ENCODE results near the gene NANOS2. TPM values are rescaled to one million over a fixed set of nuclear protein-coding genes. Genes with fewer than 3 reads are reported as not detected.

Gene NANOS2
- total and polyA plus RNA-seq, 9 donors, result not detected

DNA sequence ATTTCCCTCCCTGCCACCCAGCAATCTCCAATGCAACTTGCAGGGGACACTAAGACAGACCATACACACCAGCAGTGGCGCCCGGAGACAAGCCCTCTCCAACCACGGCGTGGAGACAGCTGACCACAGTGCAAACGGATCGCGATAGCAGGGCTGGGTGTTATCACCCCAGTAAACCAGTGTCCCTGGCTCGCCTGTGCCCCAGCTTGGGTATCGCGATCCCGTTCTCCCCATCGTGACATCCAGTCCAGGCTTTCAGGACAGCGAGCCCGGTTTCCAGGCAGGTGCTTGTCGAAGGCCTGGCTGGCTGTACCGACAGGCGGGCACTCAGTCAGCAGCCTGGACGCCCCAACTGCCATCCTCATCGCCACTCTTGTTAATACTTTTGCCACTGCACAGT, 20.7 kb upstream of the NANOS2 start:
- TF ChIP-seq POLR2A (IDR thresholded peaks at IDR 0.05), result no peak
- TF ChIP-seq, protein P1, sequence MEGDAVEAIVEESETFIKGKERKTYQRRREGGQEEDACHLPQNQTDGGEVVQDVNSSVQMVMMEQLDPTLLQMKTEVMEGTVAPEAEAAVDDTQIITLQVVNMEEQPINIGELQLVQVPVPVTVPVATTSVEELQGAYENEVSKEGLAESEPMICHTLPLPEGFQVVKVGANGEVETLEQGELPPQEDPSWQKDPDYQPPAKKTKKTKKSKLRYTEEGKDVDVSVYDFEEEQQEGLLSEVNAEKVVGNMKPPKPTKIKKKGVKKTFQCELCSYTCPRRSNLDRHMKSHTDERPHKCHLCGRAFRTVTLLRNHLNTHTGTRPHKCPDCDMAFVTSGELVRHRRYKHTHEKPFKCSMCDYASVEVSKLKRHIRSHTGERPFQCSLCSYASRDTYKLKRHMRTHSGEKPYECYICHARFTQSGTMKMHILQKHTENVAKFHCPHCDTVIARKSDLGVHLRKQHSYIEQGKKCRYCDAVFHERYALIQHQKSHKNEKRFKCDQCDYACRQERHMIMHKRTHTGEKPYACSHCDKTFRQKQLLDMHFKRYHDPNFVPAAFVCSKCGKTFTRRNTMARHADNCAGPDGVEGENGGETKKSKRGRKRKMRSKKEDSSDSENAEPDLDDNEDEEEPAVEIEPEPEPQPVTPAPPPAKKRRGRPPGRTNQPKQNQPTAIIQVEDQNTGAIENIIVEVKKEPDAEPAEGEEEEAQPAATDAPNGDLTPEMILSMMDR (IDR thresholded peaks at IDR 0.05), result no peak
- no peak for TF ChIP-seq EP300 (IDR thresholded peaks at IDR 0.05)
- intact Hi-C loops (cut with DNase I), result no loop called here
- H3K9me3 ChIP-seq, result peaks cover 0 to 7% of the 10 kb centered on the region in 2 donors
- no peaks in the 10 kb centered on the region for H3K27me3 ChIP-seq
- no peak overlapping the region for H3K4me3 ChIP-seq
- no peaks in the 10 kb centered on the region for H3K36me3 ChIP-seq
- DNase-seq, result no peak
- WGBS, 3 donors, result 58 to 71% (median 65%) methylated on average over 19 of the region's 19 CpGs
- no peak overlapping the region for H3K27ac ChIP-seq
- no peaks in the 10 kb centered on the region for H3K4me1 ChIP-seq (ENCODE audit: insufficient read depth)

GRCh38 chr19:45934551-45935230, 20.1 kb upstream of the NANOS2 start:
- intact Hi-C loops (cut with DNase I), result no loop called here
- H3K4me1 ChIP-seq (ENCODE audit: insufficient read depth), result no peaks in the 10 kb centered on the region
- no peaks in the 10 kb centered on the region for H3K27me3 ChIP-seq

GRCh38 chr19:45933759-45934158, 19.2 kb upstream of the NANOS2 start:
- intact Hi-C loops (cut with DNase I), result no loop called here
- TF ChIP-seq POLR2A (IDR thresholded peaks at IDR 0.05) (no peak), EP300 (IDR thresholded peaks at IDR 0.05) (no peak)
- TF ChIP-seq, protein P1 (IDR thresholded peaks at IDR 0.05), result no peak
- Histone ChIP-seq H3K27ac (no peak overlapping the region), H3K9me3 (peaks cover 0 to 6% of the 10 kb centered on the region in 2 donors), H3K4me3 (no peak overlapping the region), H3K36me3 (no peaks in the 10 kb centered on the region), H3K27me3 (no peaks in the 10 kb centered on the region), H3K4me1 (ENCODE audit: insufficient read depth) (no peaks in the 10 kb centered on the region)
- no peak for DNase-seq
- WGBS, 3 donors, result 47 to 54% (median 51%) methylated on average over 9 of the region's 9 CpGs

More at GRCh38 chr19:45934551-45935230, 20.1 kb upstream of the NANOS2 start:
- Histone ChIP-seq H3K4me3 (no peak overlapping the region), H3K9me3 (peaks cover 0 to 6% of the 10 kb centered on the region in 2 donors), H3K27ac (no peak overlapping the region), H3K36me3 (no peaks in the 10 kb centered on the region)
- WGBS, 3 donors, result 13 to 23% (median 17%) methylated on average over 19 of the region's 19 CpGs
- TF ChIP-seq POLR2A (IDR thresholded peaks at IDR 0.05), result no peak
- no peak for TF ChIP-seq EP300 (IDR thresholded peaks at IDR 0.05)
- TF ChIP-seq, protein P1 (IDR thresholded peaks at IDR 0.05), result no peak
- no peak for DNase-seq

- TF ChIP-seq EP300 (IDR thresholded peaks at IDR 0.05) (no peak), POLR2A (IDR thresholded peaks at IDR 0.05) (no peak)
- TF ChIP-seq, protein P1 (IDR thresholded peaks at IDR 0.05), result no peak
- intact Hi-C loops (cut with DNase I), result no loop called here
- Histone ChIP-seq H3K9me3 (no peaks in the 10 kb centered on the region), H3K4me1 (ENCODE audit: insufficient read depth) (no peaks in the 10 kb centered on the region), H3K27me3 (no peaks in the 10 kb centered on the region), H3K27ac (no peak overlapping the region), H3K36me3 (no peaks in the 10 kb centered on the region), H3K4me3 (no peak overlapping the region)
- DNase-seq, result no peak
- WGBS, 3 donors, result 60 to 64% (median 61%) methylated on average over 3 of the region's 3 CpGs
Measured at GRCh38 chr19:45931055-45931454, 16.5 kb upstream of the NANOS2 start.
